GM23338 (cell line): Measurements from ENCODE around the gene CCDC6.

Experiments used
- EZH2 ChIP-seq: fragments of 200-600 bp; sonication (generic); IDR thresholded peaks from one replicate; pipeline ENCODE4 v1.8.0; 2017; ENCODE audit warnings: antibody characterized with exemption, mild to moderate bottlenecking, low read depth; ENCODE audit not compliant: unreplicated experiment
- EZH2phosphoT487 ChIP-seq: fragments of 200-600 bp; sonication (generic); IDR thresholded peaks from one replicate; pipeline ENCODE4 v1.8.1; 2018; ENCODE audit warnings: antibody characterized with exemption; ENCODE audit not compliant: unreplicated experiment
- NANOG ChIP-seq: IDR thresholded peaks from 2 replicates; pipeline ENCODE4 v1.6.1; 2016; ENCODE audit warnings: antibody characterized with exemption, borderline replicate concordance
- POLR2AphosphoS5 ChIP-seq: IDR thresholded peaks from 2 replicates; pipeline ENCODE4 v1.6.1; 2016; ENCODE audit warnings: antibody characterized with exemption, low read depth
- TF ChIP-seq, protein P1 (sequence below), 2 experiments: fragments of 200-600 bp in 1 of 2; sonication (generic) in 1 of 2; conservative IDR thresholded peaks; 2 replicates each; pipeline versions ENCODE4 v1.5.1 to v1.6.1; 2016 to 2017; ENCODE audit warnings: antibody characterized with exemption in 2 of 2, low read depth in 2 of 2, mild to moderate bottlenecking in 2 of 2, moderate library complexity in 1 of 2
- TF ChIP-seq, protein P2 (sequence below): IDR thresholded peaks from one replicate; pipeline ENCODE4 v1.6.1; 2018; ENCODE audit warnings: antibody characterized with exemption; ENCODE audit not compliant: unreplicated experiment
- TF ChIP-seq, protein P3 (sequence below): IDR thresholded peaks from 2 replicates; pipeline ENCODE4 v1.6.1; 2016; ENCODE audit warnings: antibody characterized with exemption

DNA sequence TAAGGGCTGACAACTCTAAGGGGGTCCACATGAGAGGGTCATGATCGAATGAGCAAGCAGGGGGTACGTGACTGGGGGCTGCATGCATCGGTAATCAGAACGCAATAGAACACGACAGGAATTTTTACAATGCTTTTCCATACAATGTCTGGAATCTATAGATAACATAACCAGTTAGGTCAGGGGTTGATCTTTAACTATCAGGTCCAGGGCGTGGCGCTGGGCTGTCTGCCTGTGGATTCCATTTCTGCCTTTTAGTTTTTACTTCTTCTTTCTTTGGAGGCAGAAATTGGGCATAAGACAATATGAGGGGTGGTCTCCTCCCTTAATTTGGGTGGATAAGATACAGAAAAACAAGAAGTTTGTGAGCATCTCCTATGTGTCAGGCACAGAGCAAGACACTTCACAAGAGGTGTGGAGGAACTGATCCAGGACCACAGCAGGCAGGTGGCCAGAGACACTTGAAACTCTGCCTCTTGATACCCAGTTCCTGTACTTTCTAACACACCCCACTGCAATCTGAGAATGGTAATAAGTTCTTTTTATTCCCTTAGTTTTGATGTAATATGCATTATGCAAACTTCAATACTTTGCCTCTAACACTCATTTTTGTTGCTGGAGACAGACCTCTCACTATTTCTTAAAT, 135.1 kb downstream of the CCDC6 start:
- TF ChIP-seq EZH2phosphoT487 (no peak), POLR2AphosphoS5 (no peak), EZH2 (no peak), NANOG (no peak)
- TF ChIP-seq, protein P1, sequence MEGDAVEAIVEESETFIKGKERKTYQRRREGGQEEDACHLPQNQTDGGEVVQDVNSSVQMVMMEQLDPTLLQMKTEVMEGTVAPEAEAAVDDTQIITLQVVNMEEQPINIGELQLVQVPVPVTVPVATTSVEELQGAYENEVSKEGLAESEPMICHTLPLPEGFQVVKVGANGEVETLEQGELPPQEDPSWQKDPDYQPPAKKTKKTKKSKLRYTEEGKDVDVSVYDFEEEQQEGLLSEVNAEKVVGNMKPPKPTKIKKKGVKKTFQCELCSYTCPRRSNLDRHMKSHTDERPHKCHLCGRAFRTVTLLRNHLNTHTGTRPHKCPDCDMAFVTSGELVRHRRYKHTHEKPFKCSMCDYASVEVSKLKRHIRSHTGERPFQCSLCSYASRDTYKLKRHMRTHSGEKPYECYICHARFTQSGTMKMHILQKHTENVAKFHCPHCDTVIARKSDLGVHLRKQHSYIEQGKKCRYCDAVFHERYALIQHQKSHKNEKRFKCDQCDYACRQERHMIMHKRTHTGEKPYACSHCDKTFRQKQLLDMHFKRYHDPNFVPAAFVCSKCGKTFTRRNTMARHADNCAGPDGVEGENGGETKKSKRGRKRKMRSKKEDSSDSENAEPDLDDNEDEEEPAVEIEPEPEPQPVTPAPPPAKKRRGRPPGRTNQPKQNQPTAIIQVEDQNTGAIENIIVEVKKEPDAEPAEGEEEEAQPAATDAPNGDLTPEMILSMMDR (conservative IDR thresholded peaks at IDR 0.05; ENCODE audit: low read depth in 2 of 2): no peak
- TF ChIP-seq, protein P2, sequence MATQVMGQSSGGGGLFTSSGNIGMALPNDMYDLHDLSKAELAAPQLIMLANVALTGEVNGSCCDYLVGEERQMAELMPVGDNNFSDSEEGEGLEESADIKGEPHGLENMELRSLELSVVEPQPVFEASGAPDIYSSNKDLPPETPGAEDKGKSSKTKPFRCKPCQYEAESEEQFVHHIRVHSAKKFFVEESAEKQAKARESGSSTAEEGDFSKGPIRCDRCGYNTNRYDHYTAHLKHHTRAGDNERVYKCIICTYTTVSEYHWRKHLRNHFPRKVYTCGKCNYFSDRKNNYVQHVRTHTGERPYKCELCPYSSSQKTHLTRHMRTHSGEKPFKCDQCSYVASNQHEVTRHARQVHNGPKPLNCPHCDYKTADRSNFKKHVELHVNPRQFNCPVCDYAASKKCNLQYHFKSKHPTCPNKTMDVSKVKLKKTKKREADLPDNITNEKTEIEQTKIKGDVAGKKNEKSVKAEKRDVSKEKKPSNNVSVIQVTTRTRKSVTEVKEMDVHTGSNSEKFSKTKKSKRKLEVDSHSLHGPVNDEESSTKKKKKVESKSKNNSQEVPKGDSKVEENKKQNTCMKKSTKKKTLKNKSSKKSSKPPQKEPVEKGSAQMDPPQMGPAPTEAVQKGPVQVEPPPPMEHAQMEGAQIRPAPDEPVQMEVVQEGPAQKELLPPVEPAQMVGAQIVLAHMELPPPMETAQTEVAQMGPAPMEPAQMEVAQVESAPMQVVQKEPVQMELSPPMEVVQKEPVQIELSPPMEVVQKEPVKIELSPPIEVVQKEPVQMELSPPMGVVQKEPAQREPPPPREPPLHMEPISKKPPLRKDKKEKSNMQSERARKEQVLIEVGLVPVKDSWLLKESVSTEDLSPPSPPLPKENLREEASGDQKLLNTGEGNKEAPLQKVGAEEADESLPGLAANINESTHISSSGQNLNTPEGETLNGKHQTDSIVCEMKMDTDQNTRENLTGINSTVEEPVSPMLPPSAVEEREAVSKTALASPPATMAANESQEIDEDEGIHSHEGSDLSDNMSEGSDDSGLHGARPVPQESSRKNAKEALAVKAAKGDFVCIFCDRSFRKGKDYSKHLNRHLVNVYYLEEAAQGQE: no peak
- TF ChIP-seq, protein P3, sequence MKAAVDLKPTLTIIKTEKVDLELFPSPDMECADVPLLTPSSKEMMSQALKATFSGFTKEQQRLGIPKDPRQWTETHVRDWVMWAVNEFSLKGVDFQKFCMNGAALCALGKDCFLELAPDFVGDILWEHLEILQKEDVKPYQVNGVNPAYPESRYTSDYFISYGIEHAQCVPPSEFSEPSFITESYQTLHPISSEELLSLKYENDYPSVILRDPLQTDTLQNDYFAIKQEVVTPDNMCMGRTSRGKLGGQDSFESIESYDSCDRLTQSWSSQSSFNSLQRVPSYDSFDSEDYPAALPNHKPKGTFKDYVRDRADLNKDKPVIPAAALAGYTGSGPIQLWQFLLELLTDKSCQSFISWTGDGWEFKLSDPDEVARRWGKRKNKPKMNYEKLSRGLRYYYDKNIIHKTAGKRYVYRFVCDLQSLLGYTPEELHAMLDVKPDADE: no peak
